Iris pigment epithelial cell (primary cell): ENCODE measurements around the gene DCAF11.

Source experiments
- DNase-seq: peaks from one replicate; pipeline ENCODE4 v3.0.0-alpha.2; 2011; ENCODE audit warnings: low read depth

The DCAF11 gene

GRCh38 chr14:24121210-24121609 is 6.6 kb downstream of the DCAF11 start:
- DNase-seq: no peak

GRCh38 chr14:24122416-24122815 is 7.8 kb downstream of the DCAF11 start:
- no peak for DNase-seq

GRCh38 chr14:24122898-24123297 is 8.3 kb downstream of the DCAF11 start:
- no peak for DNase-seq

GRCh38 chr14:24123424-24124417 is 9.1 kb downstream of the DCAF11 start:
- no peak for DNase-seq

- no peak for DNase-seq
Observed at GRCh38 chr14:24126939-24127338, 12.4 kb downstream of the DCAF11 start.

GRCh38 chr14:24127673-24128072 is 13.1 kb downstream of the DCAF11 start:
- no peak for DNase-seq

- DNase-seq: no peak
Observed at GRCh38 chr14:24129410-24129998, 14.9 kb downstream of the DCAF11 start.

GRCh38 chr14:24130380-24130716 is 15.8 kb downstream of the DCAF11 start, which contains the start of gene FITM1:
Gene FITM1, plus strand, starts transcription at chr14:24130659. Its CDS starts 905 bp downstream, at chr14:24131564.
- no peak for DNase-seq

- no peak for DNase-seq
Observed at GRCh38 chr14:24130717-24131548, 16.4 kb downstream of the DCAF11 start.

GRCh38 chr14:24131549-24131966 is 17.0 kb downstream of the DCAF11 start:
- no peak for DNase-seq

GRCh38 chr14:24132061-24132685 is 17.6 kb downstream of the DCAF11 start:
- no peak for DNase-seq

GRCh38 chr14:24132976-24133375 is 18.4 kb downstream of the DCAF11 start:
- DNase-seq: no peak

GRCh38 chr14:24133735-24134134 is 19.2 kb downstream of the DCAF11 start:
- no peak for DNase-seq

GRCh38 chr14:24135584-24135833 is 20.9 kb downstream of the DCAF11 start:
- DNase-seq: no peak

GRCh38 chr14:24135834-24136683 is 21.5 kb downstream of the DCAF11 start, which contains the start of gene PSME1:
Gene PSME1, plus strand, starts transcription at chr14:24136194. Its CDS starts 69 bp downstream, at chr14:24136263.
- peak; percentile 90 for DNase-seq

- DNase-seq: no peak
Observed at GRCh38 chr14:24136684-24137528, 22.3 kb downstream of the DCAF11 start.

- DNase-seq: no peak
Observed at GRCh38 chr14:24137529-24138395, 23.2 kb downstream of the DCAF11 start.

- no peak for DNase-seq
Observed at GRCh38 chr14:24138396-24139271, 24.1 kb downstream of the DCAF11 start.
